OCI-LY7 (cell line): ENCODE data around the gene ARMH1.

Experiments used
- EZH2phosphoT487 ChIP-seq: fragments of 200-600 bp; sonication (generic); IDR thresholded peaks from 2 replicates; pipeline ENCODE4 v1.6.1; 2018; ENCODE audit warnings: low read depth, borderline replicate concordance, mild to moderate bottlenecking, mixed run types, antibody characterized with exemption, low read length, moderate library complexity, mixed read lengths
- TF ChIP-seq, protein P1 (sequence below): fragments of 200-600 bp; sonication (generic); conservative IDR thresholded peaks from 2 replicates; pipeline ENCODE4 v1.5.1; 2014; ENCODE audit warnings: mild to moderate bottlenecking, antibody characterized with exemption, low read length, moderate library complexity, mixed read lengths

DNA sequence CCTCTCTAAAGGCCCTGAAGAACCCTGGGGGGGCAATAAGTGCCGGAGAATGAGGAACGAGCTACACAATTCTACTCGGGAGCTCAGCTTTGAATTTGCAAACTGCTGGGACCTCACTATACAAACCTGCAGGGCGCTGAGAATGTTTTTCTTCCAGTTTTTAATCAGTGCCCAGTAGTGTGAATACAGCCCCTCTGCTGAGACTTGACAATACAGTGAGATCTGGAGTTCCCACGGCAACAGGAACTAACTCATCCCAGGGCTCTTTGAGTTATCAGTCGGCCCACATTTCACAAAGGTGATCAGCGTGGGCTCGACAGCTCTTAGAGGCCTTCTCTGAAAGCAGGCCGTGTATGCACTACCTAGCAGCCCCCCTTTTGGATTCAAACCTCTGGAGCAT, 41.9 kb upstream of the ARMH1 start:
- TF ChIP-seq, protein P1, sequence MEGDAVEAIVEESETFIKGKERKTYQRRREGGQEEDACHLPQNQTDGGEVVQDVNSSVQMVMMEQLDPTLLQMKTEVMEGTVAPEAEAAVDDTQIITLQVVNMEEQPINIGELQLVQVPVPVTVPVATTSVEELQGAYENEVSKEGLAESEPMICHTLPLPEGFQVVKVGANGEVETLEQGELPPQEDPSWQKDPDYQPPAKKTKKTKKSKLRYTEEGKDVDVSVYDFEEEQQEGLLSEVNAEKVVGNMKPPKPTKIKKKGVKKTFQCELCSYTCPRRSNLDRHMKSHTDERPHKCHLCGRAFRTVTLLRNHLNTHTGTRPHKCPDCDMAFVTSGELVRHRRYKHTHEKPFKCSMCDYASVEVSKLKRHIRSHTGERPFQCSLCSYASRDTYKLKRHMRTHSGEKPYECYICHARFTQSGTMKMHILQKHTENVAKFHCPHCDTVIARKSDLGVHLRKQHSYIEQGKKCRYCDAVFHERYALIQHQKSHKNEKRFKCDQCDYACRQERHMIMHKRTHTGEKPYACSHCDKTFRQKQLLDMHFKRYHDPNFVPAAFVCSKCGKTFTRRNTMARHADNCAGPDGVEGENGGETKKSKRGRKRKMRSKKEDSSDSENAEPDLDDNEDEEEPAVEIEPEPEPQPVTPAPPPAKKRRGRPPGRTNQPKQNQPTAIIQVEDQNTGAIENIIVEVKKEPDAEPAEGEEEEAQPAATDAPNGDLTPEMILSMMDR = no peak
- TF ChIP-seq EZH2phosphoT487 = no peak
